Suprapubic skin (tissue), 3 donors: Measurements from ENCODE around the gene LCE1F.

Source experiments
- CTCF ChIP-seq, 2 donors: fragments of 200-600 bp in 1 of 2; fragments of 450-650 bp in 1 of 2; sonication (generic) in 1 of 2; IDR thresholded peaks; one replicate each; pipeline ENCODE4 v1.5.1; 2016 to 2019; ENCODE audit warnings: antibody characterized with exemption in 2 of 2, mild to moderate bottlenecking in 1 of 2, moderate library complexity in 1 of 2
- POLR2A ChIP-seq, 2 donors: fragments of 450-650 bp; IDR thresholded peaks; one replicate each; pipeline ENCODE4 v1.6.1; 2017; ENCODE audit warnings: antibody characterized with exemption in 2 of 2, mild to moderate bottlenecking in 2 of 2, moderate library complexity in 2 of 2

- TF ChIP-seq CTCF (IDR thresholded peaks at IDR 0.05) (no peak), POLR2A (IDR thresholded peaks at IDR 0.05) (no peak)
These were observed 27.1 kb upstream of the LCE1F start for GRCh38 chr1:152747831-152748230.
